ENCODE data around the gene CLDN9. TPM values are rescaled to one million over a fixed set of nuclear protein-coding genes. Genes with fewer than 3 reads are reported as not detected.

CLDN9 gene
- total RNA-seq, 1 donor from 2014 or later = 0.99 TPM

- H3K4me3 Mint-ChIP-seq = peak overlapping the region; percentile 83
- H3K36me3 Mint-ChIP-seq = no peaks in the 10 kb centered on the region
Observed at GRCh38 chr16:3017344-3017743, 4.6 kb downstream of the CLDN9 start.

GRCh38 chr16:3017794-3018506, 5.2 kb downstream of the CLDN9 start, which contains the start of gene CLDN6:
CLDN6 (minus strand) TSS chr16:3018183; CDS start chr16:3016021, 2,162 bp downstream.
- Mint-ChIP-seq H3K27ac (peak within 1 kb of the TSS; percentile 93), H3K4me1 (ENCODE audit: unreplicated experiment) (peaks cover 26% of the 10 kb centered on the region), H3K36me3 (no peaks in the 10 kb centered on the region), H3K9me3 (no peaks in the 10 kb centered on the region), H3K27me3 (peaks cover 42% of the 10 kb centered on the region), H3K4me3 (peak within 1 kb of the TSS; percentile 91)
- peak; percentile 68 for TF ChIP-seq CTCF (conservative IDR thresholded peaks at IDR 0.05)
- peak; percentile 88 for DNase-seq (ENCODE audit: extremely low spot score, unreplicated experiment)

More at GRCh38 chr16:3017344-3017743, 4.6 kb downstream of the CLDN9 start:
- Mint-ChIP-seq H3K4me1 (ENCODE audit: unreplicated experiment) (peaks cover 20% of the 10 kb centered on the region), H3K9me3 (no peaks in the 10 kb centered on the region), H3K27ac (peak overlapping the region; percentile 85), H3K27me3 (peaks cover 48% of the 10 kb centered on the region)
- DNase-seq (ENCODE audit: extremely low spot score, unreplicated experiment) = no peak
- no peak for TF ChIP-seq CTCF (conservative IDR thresholded peaks at IDR 0.05)

- Mint-ChIP-seq H3K27me3 (peaks cover 31% of the 10 kb centered on the region), H3K4me1 (ENCODE audit: unreplicated experiment) (peaks cover 40% of the 10 kb centered on the region), H3K27ac (peak overlapping the region; percentile 94), H3K9me3 (no peaks in the 10 kb centered on the region), H3K36me3 (peaks cover 5% of the 10 kb centered on the region), H3K4me3 (peak overlapping the region; percentile 94)
- DNase-seq (ENCODE audit: extremely low spot score, unreplicated experiment) = no peak
- TF ChIP-seq CTCF (conservative IDR thresholded peaks at IDR 0.05) = no peak
Observed at GRCh38 chr16:3019594-3020246, 7.0 kb downstream of the CLDN9 start.

DNA sequence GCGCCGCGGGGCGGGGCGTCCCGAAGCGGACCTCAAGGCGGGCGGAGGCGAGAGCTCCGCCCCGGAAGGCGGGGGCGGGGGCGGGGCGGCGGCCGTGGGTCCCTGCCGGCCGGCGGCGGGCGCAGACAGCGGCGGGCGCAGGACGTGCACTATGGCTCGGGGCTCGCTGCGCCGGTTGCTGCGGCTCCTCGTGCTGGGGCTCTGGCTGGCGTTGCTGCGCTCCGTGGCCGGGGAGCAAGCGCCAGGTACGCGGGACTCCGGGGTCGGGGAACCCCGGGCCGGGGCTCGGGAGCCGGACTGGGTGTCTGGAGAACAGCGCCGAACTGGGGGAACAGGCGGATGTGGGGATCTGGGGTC, 7.5 kb downstream of the CLDN9 start, which contains the start of gene TNFRSF12A:
TSS of gene TNFRSF12A (plus strand) at position 122 of the 357 bp plus-strand sequence. CDS start at position 152, 30 bp downstream.
- H3K27ac Mint-ChIP-seq = peak within 1 kb of the TSS; percentile 98

More for the DNA sequence above, 7.5 kb downstream of the CLDN9 start, which contains the start of gene TNFRSF12A:
- Mint-ChIP-seq H3K27me3 (peaks cover 26% of the 10 kb centered on the region), H3K4me1 (ENCODE audit: unreplicated experiment) (peaks cover 36% of the 10 kb centered on the region), H3K9me3 (no peaks in the 10 kb centered on the region), H3K36me3 (peaks cover 5% of the 10 kb centered on the region), H3K4me3 (peak within 1 kb of the TSS; percentile 94)
- TF ChIP-seq CTCF (conservative IDR thresholded peaks at IDR 0.05) = peak; percentile 30
- no peak for DNase-seq (ENCODE audit: extremely low spot score, unreplicated experiment)

Measured in type B pancreatic cell (in vitro differentiated cells).